C1 segment of cervical spinal cord (tissue), 14 donors: Measurements from ENCODE around the gene RASL12.
"Not testable (repeated sequence)": the region's sequence is repeated elsewhere in the genome, so short reads cannot be mapped to it uniquely, and the experiment has no call there.

Experiments
- DNase-seq, 14 donors: peaks; one replicate each; lab custom pipeline; 2025; lab: John Stamatoyannopoulos, UW

The RASL12 gene, protein sequence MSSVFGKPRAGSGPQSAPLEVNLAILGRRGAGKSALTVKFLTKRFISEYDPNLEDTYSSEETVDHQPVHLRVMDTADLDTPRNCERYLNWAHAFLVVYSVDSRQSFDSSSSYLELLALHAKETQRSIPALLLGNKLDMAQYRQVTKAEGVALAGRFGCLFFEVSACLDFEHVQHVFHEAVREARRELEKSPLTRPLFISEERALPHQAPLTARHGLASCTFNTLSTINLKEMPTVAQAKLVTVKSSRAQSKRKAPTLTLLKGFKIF

DNA sequence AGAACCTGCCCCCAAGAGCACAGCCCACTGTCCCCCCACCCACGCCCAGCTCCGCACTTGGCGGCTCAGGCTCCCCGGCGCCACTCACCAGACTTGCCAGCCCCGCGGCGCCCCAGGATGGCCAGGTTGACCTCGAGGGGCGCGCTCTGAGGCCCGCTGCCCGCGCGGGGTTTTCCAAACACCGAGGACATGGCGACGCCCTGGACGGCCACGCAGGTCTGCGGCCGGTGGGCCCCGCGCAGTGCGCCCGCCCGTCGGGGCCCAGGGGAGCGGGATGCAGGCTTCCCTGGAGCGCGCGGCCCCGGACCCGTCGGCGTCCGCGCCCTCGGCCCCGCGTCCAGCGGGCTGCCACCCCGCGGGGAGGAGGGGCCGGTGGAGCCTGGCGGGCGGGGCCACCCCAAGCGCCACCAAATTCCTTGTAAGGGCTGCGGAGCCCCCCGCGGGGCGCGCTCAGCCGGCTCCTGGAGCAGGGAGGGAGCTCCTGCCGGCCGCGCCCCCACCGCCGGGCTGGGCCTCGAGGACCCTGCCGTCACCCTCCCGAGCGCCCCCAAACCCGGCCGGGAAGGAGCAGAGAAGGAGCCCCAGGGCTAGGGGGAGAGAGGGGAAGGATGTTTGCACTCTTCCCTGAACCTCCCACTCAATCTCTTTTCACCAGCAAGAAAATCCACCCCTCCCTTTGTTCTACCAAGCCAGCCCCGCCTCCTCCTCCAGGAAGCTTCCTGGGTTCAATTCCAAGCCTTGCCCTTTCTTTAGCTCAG is at the start of gene RASL12:
RASL12 (minus strand) TSS at position 347 of the 758 bp plus-strand sequence; CDS start at position 191, 156 bp downstream.
- DNase-seq, result peak in 2 of 14 donors; percentile 47 to 61

DNA sequence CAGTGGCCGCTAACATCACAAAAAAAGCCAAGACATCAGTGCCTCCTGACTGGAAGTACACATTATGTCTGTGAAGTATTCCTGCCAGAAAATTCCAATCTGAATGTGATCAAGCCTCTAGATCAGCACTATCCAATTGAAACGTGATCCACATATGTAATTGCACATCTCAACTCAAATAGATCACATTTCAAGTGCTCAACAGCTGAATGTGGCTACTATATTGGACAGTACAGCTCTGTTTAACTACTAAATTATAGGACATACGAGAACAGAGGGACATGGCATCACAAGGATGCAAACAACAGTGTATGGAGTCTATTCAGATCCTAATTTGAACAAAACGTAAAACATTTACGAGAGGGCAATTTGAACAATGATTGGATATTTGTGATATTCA is 47.8 kb upstream of the RASL12 start:
- DNase-seq, result no peak

DNA sequence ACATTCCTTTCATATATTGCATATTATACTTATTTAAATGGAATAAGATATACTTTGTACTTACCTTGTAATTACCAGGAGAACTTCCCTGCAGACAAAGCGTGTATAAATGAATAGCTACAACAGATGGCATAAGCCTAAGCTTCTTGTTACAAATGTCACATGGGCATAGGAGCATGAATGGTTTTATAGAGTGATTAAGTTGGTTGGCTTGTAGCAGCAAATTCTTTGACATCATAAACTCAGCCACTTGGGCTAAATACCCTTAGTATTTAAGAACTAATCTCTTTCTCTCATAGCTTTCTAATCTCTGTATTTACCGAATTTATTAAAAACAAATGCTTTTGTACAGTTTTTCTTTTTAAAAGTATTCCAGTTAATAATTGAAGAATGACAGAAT is 47.3 kb upstream of the RASL12 start, which contains the start of gene UBAP1L:
UBAP1L (minus strand) TSS at position 115 of the 400 bp plus-strand sequence. CDS start 8,985 bp downstream, outside the sequence.
- no peak for DNase-seq

DNA sequence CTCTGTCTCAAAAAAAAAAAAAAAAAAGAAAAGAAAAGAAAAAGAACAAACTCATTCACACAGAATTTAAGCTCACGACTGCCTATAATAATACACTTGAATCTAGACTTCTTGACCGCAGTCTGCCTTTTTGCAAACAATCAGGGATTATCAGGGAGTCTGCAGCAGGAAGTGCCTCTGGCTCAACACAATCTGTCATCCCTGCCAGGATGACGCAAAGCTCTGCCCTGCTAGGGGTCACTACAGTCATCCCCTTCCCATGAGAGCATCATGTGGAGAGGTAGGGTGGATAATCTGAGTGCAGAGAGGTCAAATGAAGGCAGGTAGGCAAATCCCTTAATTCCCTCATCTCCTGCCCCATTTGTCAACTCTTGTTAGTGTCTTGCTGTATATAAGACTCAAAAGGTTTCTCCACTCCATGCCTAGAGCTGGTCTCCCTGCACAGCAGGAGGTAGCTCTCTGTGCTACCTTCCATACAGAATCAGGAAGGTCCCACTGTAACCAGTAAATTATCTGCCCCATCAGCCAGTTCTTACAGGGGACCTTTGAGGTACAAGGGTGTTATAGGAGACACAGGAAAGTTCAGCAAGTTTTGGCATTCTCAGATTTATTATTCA is 43.0 kb upstream of the RASL12 start:
- DNase-seq, result no peak

DNA sequence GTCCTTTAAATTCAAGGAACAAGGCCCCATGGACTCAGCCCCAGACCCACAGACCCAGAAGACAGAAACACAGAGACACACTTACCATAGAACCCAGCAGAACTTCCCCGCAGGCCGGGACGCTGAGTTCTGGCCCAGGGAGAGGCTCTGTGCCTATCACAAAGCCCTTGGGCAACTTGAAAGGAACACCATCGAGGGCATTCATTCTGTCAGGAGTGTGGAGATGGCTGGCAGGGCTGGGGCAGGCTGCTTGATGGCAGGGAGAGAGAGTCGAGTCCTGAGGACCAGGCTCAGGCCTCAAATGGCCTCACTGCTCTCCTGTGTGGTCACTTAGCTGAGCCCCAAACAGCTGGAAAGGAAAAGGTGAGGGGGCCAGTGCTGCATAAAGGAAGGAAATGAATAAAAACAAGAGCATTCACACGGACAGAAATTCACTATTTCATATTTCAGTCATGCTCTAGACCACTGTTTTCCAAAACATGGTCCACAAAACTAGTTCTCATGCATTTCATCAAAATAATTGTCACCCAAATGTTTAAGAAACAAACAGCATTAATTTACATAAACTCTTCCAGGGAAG is 38.3 kb upstream of the RASL12 start:
- no peak for DNase-seq

DNA sequence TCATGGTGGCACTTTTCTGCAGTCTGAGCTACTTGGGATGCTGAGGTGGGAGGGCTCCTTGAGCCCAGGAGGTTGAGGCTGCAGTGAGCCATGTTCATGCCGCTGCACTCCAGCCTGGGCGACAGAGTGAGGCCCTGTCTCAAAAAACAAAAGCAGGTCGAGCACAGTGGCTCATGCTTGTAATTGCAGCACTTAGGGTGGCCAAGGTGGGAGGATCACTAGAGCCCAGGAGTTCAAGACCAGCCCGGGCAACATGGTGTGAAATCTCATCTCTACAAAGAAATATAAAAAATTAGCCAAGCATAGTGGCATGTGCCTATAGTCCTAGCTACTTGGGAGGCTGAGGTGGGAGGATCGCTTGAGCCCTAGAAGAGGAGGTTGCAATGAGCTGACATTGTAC is 37.2 kb upstream of the RASL12 start:
- DNase-seq, result no peak

DNA sequence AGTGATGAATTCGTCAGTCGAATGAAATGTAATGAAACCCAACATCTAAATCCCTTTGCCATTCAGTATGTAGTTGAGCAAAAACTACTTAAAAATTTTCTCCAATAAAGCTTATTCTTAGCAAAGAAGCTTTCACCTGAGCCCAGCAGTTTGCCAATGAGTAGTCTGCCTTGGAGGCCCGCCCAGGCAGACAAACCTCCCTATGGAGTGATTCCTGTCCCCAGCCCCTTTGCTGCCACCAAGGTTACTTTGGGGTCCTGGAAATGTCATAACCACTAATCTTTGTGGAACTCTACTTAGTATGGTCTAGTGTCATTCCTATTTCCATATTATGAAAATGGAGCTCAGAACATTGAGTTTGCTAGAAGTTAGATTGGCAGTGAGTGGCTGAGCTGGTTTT is 35.1 kb upstream of the RASL12 start:
- no peak for DNase-seq

DNA sequence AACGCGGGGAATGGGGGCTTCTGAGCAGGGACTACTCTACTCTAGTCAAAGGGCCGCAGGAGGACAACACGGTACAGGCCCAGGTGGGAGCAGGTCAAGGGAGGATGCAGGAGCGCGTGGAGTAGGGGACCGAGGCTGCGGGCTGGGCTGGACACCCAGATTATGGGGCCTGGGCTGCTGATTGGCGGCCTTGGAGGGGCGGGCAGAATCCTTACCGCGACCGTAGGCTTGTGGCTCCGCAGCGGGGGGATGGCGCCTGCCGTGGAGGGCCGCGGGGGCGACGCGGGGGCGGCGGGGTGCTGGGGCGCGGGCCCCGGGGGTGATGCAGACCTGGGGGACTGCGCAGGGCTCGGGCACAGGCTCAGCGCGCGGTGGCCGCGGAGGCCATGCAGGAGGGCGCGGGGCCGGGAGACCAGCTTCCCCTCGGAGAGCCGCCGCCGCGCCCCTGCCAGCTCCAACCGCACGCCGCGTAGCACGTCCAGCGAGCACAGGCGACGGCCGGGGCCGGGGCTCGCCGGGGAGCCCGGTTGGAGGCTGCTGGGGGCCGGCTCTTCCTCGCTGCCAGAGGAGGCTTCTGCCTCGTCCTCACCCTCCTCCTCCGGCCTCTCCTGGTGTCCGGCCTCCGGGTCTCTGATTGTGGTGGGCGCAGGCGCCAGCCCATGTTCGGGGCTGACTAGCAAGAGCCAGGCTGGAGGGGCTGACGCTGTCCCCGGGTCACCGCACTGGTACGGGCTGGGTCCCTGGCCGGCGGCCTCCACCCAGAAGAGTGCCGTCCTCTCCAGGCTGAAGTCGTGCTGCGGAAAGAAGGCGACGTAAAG is 34.3 kb upstream of the RASL12 start:
- no peak for DNase-seq

DNA sequence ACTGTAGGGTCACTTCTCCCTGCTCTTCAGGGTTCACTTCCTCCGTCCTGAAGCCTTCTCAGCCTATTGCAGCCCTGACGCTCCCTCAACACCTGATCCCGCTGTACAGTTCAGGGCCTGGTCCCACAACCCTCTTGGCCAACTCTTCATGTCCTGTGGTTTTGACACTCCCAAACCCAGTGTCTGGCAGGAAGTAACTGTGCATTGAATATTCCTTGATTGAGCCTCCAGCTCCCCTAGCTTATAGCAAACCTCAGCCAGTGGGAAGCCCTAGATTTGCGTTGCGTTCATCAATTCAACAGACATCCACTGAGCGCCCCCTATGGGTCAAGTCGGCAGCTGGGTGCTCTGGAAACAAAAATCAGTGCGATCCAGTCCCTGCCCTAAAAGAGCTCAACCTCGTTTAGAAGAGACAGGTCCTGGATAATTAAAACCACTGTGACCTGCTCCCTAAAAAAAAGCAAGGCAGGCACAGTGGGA is 33.7 kb upstream of the RASL12 start:
- DNase-seq, result peak in 10 of 14 donors; percentile 11 to 55 (median 30)

DNA sequence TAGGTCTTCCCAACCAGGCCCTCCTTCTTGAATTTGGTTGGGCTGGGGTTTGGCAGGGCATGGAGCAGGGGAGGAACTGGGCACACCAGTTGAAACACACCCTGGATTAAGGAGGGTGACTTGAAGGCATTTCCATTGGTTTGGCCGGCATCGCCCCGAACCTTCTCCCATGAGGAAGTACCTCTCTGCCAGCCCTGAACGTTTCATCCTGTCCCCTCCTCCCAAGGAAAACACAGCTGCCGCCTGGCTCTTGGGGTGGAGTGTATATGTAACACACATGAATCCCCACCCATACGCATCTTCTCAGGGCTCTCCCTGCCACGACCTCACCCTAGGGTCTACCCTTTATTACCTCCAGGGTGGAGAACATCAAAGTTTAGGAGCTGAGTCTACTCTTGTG is 32.7 kb upstream of the RASL12 start:
- no peak for DNase-seq

DNA sequence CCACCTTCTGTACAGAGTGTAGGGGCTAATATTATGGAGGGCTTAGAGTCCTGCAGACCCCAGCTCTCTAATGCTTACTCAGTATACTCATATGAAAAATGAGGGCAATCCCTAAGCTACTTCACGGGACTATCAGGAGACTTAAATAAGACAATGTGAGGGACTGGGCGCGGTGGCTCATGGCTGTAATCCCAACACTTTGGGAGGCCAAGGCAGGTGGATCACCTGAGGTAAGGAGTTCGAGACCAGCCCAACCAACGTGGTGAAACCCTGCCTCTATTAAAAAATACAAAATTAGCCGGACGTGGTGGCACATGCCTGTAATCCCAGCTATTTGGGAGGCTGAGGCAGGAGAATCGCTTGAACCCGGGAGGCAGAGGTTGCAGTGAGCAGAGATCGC is 32.0 kb upstream of the RASL12 start:
- DNase-seq, result not testable (repeated sequence)

DNA sequence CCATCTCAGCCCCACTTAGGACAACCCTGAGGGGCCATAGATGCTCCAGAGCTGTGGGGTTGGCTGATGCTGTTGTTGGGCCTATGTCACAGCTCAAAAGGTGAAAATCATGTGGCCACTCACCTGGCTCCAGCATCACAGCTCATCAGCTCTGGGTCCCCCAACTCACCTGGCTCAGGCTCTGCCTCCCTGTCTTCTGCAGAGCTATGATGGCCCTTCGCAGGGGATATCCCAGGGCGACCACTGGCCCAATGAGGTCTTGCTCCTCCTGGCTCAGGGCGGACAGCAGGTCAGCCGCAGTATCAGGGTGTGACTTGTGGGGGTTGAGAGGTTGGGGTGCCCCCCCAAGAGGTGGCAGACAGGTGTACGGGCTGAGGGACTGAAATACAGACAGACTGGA is 31.5 kb upstream of the RASL12 start:
- DNase-seq, result no peak

DNA sequence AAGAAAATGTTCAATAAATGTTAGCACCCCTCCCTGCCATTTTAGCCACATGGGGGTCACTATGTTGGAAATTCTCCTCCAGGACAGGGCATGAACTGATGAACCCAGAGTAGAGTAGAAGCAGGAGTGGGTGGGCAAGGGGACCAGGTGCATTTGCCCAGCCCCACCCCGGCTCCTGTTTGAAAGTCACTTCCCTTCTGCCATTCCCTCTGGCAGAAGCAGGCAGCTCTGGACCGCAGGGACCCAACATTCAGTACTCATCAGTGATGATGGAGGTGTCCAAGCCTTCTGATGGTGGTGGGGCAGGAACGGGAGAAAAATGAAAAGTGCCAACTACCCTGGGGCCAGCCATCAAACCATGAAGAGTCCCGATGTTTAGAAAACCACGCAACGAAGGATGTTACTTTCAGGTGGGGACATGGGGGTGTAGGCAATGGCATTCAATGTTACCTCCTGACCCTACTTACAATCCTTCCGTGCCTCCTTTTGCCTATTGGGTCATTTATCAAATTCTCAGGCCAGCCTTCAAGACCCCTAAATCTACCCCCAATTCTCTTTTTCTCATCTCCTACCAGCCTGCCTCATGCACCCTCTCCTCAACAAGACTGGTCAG is 30.0 kb upstream of the RASL12 start:
- no peak for DNase-seq

DNA sequence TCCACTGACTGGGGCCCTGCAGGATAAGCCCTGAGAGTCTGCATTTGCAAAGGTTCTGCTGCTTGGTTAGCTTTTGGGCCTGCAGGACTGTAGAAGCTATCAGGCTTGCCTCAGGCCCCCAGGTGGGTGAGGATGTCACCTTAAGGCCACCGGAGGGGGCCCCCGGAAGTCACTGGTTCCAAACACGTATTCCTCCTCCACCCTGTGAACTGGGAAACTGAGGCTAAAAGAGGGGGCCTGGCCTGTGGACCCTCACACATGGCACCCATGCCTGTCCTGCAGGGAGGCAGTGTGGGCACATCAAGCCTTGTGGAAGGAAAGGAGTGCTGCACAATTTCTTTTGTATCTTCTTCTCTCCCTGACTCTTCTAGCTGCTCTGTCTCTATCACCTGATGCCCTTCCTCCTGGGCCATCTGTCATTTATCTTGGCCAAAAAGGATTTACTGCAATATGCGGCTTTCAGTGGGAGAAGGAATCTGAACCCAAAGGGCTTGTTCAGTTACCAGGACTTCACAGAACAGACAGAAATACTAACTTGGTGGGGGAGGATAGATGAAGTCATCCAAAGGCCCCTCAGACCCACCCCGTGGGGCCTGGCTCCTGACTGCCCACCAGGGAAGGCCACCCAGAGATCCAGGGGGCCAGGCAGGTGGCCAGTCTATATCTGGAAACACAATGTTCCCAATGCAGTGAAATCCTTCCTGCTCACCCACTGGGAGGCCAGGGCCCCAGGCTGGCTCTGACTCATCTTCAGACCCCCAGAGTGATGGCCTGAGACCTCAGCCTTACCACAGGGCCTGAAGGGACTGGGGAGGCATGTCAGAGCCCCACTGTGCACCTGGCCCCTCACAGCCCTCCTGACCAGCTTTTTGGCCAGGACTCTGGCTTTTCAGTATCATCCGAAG is 28.9 kb upstream of the RASL12 start:
- peak in 1 of 14 donors; percentile 81 for DNase-seq

DNA sequence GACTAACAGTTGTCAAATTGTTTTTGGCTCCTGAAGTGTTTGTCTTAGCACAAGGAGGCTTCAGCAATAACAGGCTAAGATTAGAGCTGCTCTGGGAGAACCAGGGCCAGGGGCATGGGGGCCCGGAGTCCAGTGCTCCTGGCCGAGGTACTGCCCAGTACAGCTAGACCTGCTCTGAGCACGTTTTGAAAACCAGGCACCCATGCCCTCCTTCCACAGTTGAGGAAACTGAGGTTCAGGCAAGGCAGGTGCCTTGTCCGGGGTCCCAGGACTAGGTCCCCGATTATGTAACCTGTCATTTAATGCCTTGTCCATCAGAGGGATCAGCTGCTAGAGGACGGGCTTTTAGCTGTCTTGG is 27.9 kb upstream of the RASL12 start:
- no peak for DNase-seq

DNA sequence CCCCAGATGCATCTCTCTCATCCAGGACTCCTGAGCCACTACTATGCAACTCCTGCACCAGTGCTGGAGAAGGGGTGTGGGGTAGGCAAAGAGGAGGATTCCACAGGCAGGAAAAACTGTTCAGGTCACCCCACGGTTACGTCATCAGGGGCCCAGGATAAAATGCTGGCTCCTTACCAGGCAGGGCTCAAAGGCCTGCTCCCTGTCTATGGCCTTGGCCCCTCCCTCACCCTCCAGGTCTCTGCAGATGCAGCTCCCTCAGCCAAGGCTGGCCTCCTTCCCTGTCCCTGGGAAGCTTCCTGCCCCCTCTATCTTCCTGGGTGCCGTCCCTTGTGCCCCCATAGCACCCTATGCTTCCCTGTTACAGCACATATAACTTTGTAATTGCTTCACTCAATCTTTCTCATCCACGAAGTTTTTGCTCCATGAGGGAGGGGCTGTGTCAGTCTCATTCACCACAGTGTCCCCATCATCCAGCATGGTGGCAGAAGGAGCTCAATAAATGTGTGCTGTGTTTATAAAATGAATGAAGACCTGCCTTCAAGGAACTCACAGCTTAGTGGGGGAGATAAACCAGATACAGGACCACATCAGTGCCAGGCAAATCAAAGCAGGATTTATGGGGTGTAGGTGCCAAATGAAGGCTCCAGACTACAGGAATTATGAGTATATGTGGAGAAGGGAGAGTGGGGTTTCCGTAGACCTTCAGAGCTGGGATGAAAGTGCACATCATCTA is 27.4 kb upstream of the RASL12 start:
- no peak for DNase-seq

DNA sequence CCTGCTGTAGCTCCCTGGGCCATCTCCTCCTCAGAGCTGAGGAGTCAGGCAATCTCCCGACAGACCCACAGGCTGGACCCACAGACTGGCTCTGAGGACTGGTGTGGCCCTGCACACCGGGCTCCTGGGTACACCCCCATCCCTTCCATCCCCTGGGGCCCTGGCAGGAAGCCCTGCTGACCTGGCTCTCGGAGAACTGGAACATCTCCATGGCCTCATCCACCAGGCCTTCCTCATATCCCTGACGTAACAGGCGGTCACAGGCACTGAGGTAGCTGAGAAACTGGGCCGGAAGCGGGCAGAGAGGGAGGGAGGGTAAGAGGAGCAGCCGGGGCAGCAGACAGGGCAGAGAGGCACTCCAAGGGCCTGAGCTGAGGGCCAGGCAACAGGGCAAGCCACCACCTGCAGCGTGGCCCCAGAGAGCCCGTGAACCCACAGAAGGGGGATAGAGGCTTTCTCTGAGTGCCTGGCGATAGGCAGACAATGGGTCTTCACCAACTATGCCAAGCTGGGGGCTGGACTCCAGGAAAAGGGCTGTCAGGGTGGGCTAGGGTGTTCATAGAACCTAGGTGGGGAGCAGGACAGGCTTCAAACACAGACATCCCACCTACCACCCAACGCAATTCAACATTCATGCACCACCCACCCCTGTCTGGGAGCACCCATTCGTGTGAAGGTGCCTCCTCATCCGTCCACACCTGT is 26.7 kb upstream of the RASL12 start:
- DNase-seq, result peak in 3 of 14 donors; percentile 11 to 51 (median 25)

DNA sequence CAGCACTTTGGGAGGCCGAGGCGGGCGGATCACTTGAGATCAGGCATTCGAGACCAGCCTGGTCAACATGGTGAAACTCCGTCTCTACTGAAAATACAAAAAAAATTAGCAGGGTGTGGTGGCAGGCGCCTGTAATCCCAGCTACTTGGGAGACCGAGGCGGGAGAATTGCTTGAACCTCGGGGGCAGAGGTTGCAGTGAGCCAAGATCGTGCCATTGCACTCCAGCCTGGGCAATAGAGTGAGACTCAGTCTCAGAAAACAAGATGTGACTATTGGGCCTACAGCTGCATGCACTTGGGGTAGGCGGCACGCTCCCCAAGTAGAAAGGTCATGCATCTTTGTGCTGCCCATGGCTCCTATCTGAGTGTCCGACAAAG is 26.0 kb upstream of the RASL12 start:
- DNase-seq, result not testable (repeated sequence)
